Naive thymus-derived CD4-positive, alpha-beta T cell (primary cell): ENCODE measurements around the gene MYOM1. TPM values are rescaled to one million over a fixed set of nuclear protein-coding genes. Genes with fewer than 3 reads are reported as not detected.

Experiments used
- ATAC-seq: fragments of 150-1000 bp; cut with Tn5 transposase; 2 replicates; pipeline ENCODE4 v1.10.0; 2021; ENCODE audit warnings: mild to moderate bottlenecking, moderate library complexity
- CTCF ChIA-PET: fragments of 350-600 bp; sonication (Branson Sonifier 250); formaldehyde crosslinking; loops from one replicate; lab custom pipeline; 2021; ENCODE audit warnings: antibody characterized with exemption; lab: Charles Lee
- POLR2A ChIA-PET: fragments of 350-600 bp; sonication (Branson Sonifier 250); formaldehyde crosslinking; loops from one replicate; lab custom pipeline; 2021; ENCODE audit warnings: antibody characterized with exemption, inconsistent platforms; lab: Charles Lee
- DNase-seq, 9 donors: peaks; one replicate each; pipeline versions ENCODE4 v3.0.0 to v3.0.0-alpha.2; 2020 to 2022; ENCODE audit warnings: mixed read lengths in 1 of 9
- H3K27ac ChIP-seq: one replicate; pipeline ENCODE4 v1.7.0; 2013; ENCODE audit warnings: mild to moderate bottlenecking, low read depth, low read length, moderate library complexity
- H3K27me3 ChIP-seq, 2 donors: one replicate each; pipeline ENCODE4 v1.7.0; 2013; ENCODE audit warnings: low read length in 2 of 2, mild to moderate bottlenecking in 2 of 2, moderate library complexity in 2 of 2; ENCODE audit not compliant: control insufficient read depth in 2 of 2, insufficient read depth in 2 of 2
- H3K36me3 ChIP-seq, 3 experiments: 1 replicate in 2 of 3; 2 replicates in 1 of 3; pipeline ENCODE4 v1.7.0; 2013; ENCODE audit warnings: low read length in 3 of 3, mild to moderate bottlenecking in 3 of 3, moderate library complexity in 1 of 3; ENCODE audit not compliant: insufficient read depth in 3 of 3, control insufficient read depth in 2 of 3
- H3K4me1 ChIP-seq, 2 donors: one replicate each; pipeline ENCODE4 v1.7.0; 2013; ENCODE audit warnings: low read length in 2 of 2, mild to moderate bottlenecking in 2 of 2, moderate library complexity in 1 of 2; ENCODE audit not compliant: control insufficient read depth in 2 of 2, insufficient read depth in 2 of 2
- H3K4me3 ChIP-seq: 2 replicates; pipeline ENCODE4 v1.7.0; 2013; ENCODE audit warnings: mild to moderate bottlenecking, low read length
- H3K9me3 ChIP-seq, 3 experiments: 1 replicate in 2 of 3; 2 replicates in 1 of 3; pipeline ENCODE4 v1.7.0; 2013; ENCODE audit warnings: low read length in 3 of 3; ENCODE audit not compliant: control insufficient read depth in 2 of 3
- H3K27ac Mint-ChIP-seq, 9 donors: one replicate each; pipeline ENCODE4 v1.8.0; 2020 to 2022; ENCODE audit warnings: mixed read lengths in 9 of 9, mild to moderate bottlenecking in 8 of 9, moderate library complexity in 5 of 9, inconsistent platforms in 2 of 9
- H3K27me3 Mint-ChIP-seq, 5 donors: one replicate each; pipeline ENCODE4 v1.8.0; 2021 to 2022; ENCODE audit warnings: mixed read lengths in 5 of 5, mild to moderate bottlenecking in 1 of 5
- H3K36me3 Mint-ChIP-seq, 5 donors: one replicate each; pipeline ENCODE4 v1.8.0; 2020 to 2022; ENCODE audit warnings: mixed read lengths in 5 of 5, mild to moderate bottlenecking in 3 of 5, inconsistent platforms in 1 of 5
- H3K4me1 Mint-ChIP-seq, 7 donors: one replicate each; pipeline ENCODE4 v1.8.0; 2020 to 2022; ENCODE audit warnings: mixed read lengths in 7 of 7, mild to moderate bottlenecking in 3 of 7, inconsistent platforms in 1 of 7
- H3K4me3 Mint-ChIP-seq, 10 donors: one replicate each; pipeline ENCODE4 v1.8.0; 2020 to 2022; ENCODE audit warnings: mild to moderate bottlenecking in 10 of 10, mixed read lengths in 10 of 10, moderate library complexity in 6 of 10, inconsistent platforms in 2 of 10
- H3K9me3 Mint-ChIP-seq, 11 donors: one replicate each; pipeline ENCODE4 v1.8.0; 2020 to 2022; ENCODE audit warnings: mixed read lengths in 11 of 11, mild to moderate bottlenecking in 4 of 11, inconsistent platforms in 1 of 11, moderate library complexity in 1 of 11
- intact Hi-C, 2 donors: fragments of 100-400 bp; cut with micrococcal nuclease; formaldehyde crosslinking; loops; one replicate each; pipeline ENCODE4 v1.15.1; 2023
- polyA plus RNA-seq, 2 donors: library from polyadenylated mRNA; unstranded; fragments of 300-500 nt; fragmentation: Illumina TruSeq; gene quantifications; one replicate each; pipeline ENCODE4 v1.2.3, GENCODE V29; 2021
- total RNA-seq, 6 experiments: library from RNA in 5 of 6; stranded (reverse) in 5 of 6; gene quantifications; 1 replicate in 5 of 6; 2 replicates in 1 of 6; pipeline ENCODE4 v1.2.3 and lab custom pipeline; 2021 to 2026

MYOM1 gene
- total and polyA plus RNA-seq, 7 experiments from 2014 or later, result 0.83 to 6.7 (median 1.9) TPM

GRCh38 chr18:3236470-3236869, 16.7 kb upstream of the MYOM1 start:
- H3K36me3 Mint-ChIP-seq, result peaks cover 5 to 28% (median 14%) of the 10 kb centered on the region in 5 donors
- DNase-seq, result no peak
- POLR2A ChIA-PET, result interaction anchor here (2.4 kb wide), 1 partner anchor 10 kb away, joined by 8 read pairs; no protein-coding TSS in a partner anchor
- H3K4me3 Mint-ChIP-seq, result no peak overlapping the region
- no peak overlapping the region for H3K4me3 ChIP-seq
- H3K27me3 ChIP-seq, result no peaks in the 10 kb centered on the region
- no peak for ATAC-seq
- H3K9me3 ChIP-seq, result no peaks in the 10 kb centered on the region
- intact Hi-C loops, result no loop called here
- no peak overlapping the region for H3K27ac Mint-ChIP-seq
- H3K27me3 Mint-ChIP-seq, result no peaks in the 10 kb centered on the region
- CTCF ChIA-PET, result interaction anchor here (1.3 kb wide), 1 partner anchor 10 kb away, joined by 3 read pairs; no protein-coding TSS in a partner anchor
- H3K4me1 ChIP-seq, result no peaks in the 10 kb centered on the region
- H3K9me3 Mint-ChIP-seq, result peaks cover 0 to 13% (median 7%) of the 10 kb centered on the region in 11 donors
- no peak overlapping the region for H3K27ac ChIP-seq
- H3K4me1 Mint-ChIP-seq, result peaks cover 3 to 10% (median 9%) of the 10 kb centered on the region in 7 donors
- no peaks in the 10 kb centered on the region for H3K36me3 ChIP-seq

DNA sequence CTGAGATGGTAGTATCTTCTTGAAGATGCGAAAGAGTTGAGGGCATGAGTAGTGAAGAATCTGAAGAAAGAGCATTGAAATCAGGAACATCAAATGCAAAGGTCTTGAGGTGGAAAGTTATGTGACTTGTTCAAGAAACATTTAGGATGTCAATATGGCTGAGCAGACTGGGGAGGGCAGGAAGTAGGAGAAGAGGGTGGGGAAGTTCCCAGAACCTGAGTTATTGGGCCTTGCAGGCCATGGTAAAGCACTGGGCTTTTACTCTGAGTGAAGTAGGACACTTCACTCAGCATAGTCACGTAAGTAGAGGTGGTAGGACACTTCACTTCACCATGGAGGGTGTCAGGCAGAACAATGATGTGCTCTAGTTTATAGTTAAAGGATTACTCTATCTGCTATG, 16.1 kb upstream of the MYOM1 start:
- intact Hi-C loops, result no loop called here
- Histone ChIP-seq H3K27ac (no peak overlapping the region), H3K27me3 (no peaks in the 10 kb centered on the region), H3K4me1 (no peaks in the 10 kb centered on the region), H3K4me3 (no peak overlapping the region), H3K9me3 (no peaks in the 10 kb centered on the region), H3K36me3 (no peaks in the 10 kb centered on the region)
- ATAC-seq, result no peak
- CTCF ChIA-PET, result no interaction called here
- no peaks in the 10 kb centered on the region for H3K27me3 Mint-ChIP-seq
- H3K4me3 Mint-ChIP-seq, result no peak overlapping the region
- peaks cover 4 to 28% (median 14%) of the 10 kb centered on the region in 5 donors for H3K36me3 Mint-ChIP-seq
- peaks cover 3 to 13% (median 9%) of the 10 kb centered on the region in 7 donors for H3K4me1 Mint-ChIP-seq
- no peak for DNase-seq
- peaks cover 0 to 8% (median 4%) of the 10 kb centered on the region in 11 donors for H3K9me3 Mint-ChIP-seq
- H3K27ac Mint-ChIP-seq, result no peak overlapping the region
- POLR2A ChIA-PET, result interaction anchor here (2.4 kb wide), 1 partner anchor 10 kb away, joined by 8 read pairs; no protein-coding TSS in a partner anchor

GRCh38 chr18:3234457-3234856, 14.7 kb upstream of the MYOM1 start:
- Histone ChIP-seq H3K9me3 (no peaks in the 10 kb centered on the region), H3K27me3 (no peaks in the 10 kb centered on the region), H3K4me3 (no peak overlapping the region), H3K27ac (no peak overlapping the region), H3K4me1 (no peaks in the 10 kb centered on the region), H3K36me3 (no peaks in the 10 kb centered on the region)
- no peaks in the 10 kb centered on the region for H3K27me3 Mint-ChIP-seq
- H3K27ac Mint-ChIP-seq, result no peak overlapping the region
- intact Hi-C loops, result no loop called here
- CTCF ChIA-PET, result interaction anchor here (0.9 kb wide), 1 partner anchor 280 kb away, joined by 3 read pairs; no protein-coding TSS in a partner anchor
- peaks cover 4 to 25% (median 8%) of the 10 kb centered on the region in 5 donors for H3K36me3 Mint-ChIP-seq
- no peak for DNase-seq
- peaks cover 5 to 14% (median 9%) of the 10 kb centered on the region in 7 donors for H3K4me1 Mint-ChIP-seq
- peaks cover 0 to 5% (median 0%) of the 10 kb centered on the region in 11 donors for H3K9me3 Mint-ChIP-seq
- ATAC-seq, result no peak
- no peak overlapping the region for H3K4me3 Mint-ChIP-seq
- POLR2A ChIA-PET, result interaction anchor here (1.2 kb wide), 1 partner anchor 14 kb away, joined by 5 read pairs; no protein-coding TSS in a partner anchor

GRCh38 chr18:3233433-3234168, 13.8 kb upstream of the MYOM1 start:
- DNase-seq, result no peak
- peaks cover 0 to 6% (median 2%) of the 10 kb centered on the region in 7 donors for H3K4me1 Mint-ChIP-seq
- no peaks in the 10 kb centered on the region for H3K27me3 Mint-ChIP-seq

GRCh38 chr18:3233004-3233403, 13.2 kb upstream of the MYOM1 start:
- no peaks in the 10 kb centered on the region for H3K27me3 ChIP-seq
- H3K27ac ChIP-seq, result no peak overlapping the region
- Mint-ChIP-seq H3K36me3 (peaks cover 0 to 27% (median 8%) of the 10 kb centered on the region in 5 donors), H3K27ac (no peak overlapping the region), H3K4me1 (peaks cover 0 to 5% (median 0%) of the 10 kb centered on the region in 7 donors), H3K9me3 (no peaks in the 10 kb centered on the region), H3K4me3 (no peak overlapping the region), H3K27me3 (no peaks in the 10 kb centered on the region)
- ChIA-PET CTCF (interaction anchor here (0.7 kb wide), 1 partner anchor 13 kb away, joined by 3 read pairs; no protein-coding TSS in a partner anchor), POLR2A (no interaction called here)
- H3K9me3 ChIP-seq, result no peaks in the 10 kb centered on the region
- H3K4me3 ChIP-seq, result no peak overlapping the region
- no peak for ATAC-seq
- H3K36me3 ChIP-seq, result no peaks in the 10 kb centered on the region
- no peak for DNase-seq
- H3K4me1 ChIP-seq, result no peaks in the 10 kb centered on the region
- intact Hi-C loops, result no loop called here

More at GRCh38 chr18:3233433-3234168, 13.8 kb upstream of the MYOM1 start:
- Mint-ChIP-seq H3K27ac (no peak overlapping the region), H3K4me3 (no peak overlapping the region), H3K9me3 (peaks cover 0 to 1% (median 0%) of the 10 kb centered on the region in 11 donors), H3K36me3 (peaks cover 0 to 26% (median 8%) of the 10 kb centered on the region in 5 donors)
- H3K27me3 ChIP-seq, result no peaks in the 10 kb centered on the region
- H3K4me3 ChIP-seq, result no peak overlapping the region
- POLR2A ChIA-PET, result interaction anchor here (1.2 kb wide), 1 partner anchor 15 kb away, joined by 5 read pairs; no protein-coding TSS in a partner anchor
- no peak overlapping the region for H3K27ac ChIP-seq
- no peaks in the 10 kb centered on the region for H3K4me1 ChIP-seq
- H3K36me3 ChIP-seq, result no peaks in the 10 kb centered on the region
- no peaks in the 10 kb centered on the region for H3K9me3 ChIP-seq
- CTCF ChIA-PET, result interaction anchor here (0.6 to 0.9 kb wide), 3 partner anchors 12 to 279 kb away, joined by 3 read pairs; no protein-coding TSS in a partner anchor
- intact Hi-C loops, result no loop called here
- ATAC-seq, result no peak

DNA sequence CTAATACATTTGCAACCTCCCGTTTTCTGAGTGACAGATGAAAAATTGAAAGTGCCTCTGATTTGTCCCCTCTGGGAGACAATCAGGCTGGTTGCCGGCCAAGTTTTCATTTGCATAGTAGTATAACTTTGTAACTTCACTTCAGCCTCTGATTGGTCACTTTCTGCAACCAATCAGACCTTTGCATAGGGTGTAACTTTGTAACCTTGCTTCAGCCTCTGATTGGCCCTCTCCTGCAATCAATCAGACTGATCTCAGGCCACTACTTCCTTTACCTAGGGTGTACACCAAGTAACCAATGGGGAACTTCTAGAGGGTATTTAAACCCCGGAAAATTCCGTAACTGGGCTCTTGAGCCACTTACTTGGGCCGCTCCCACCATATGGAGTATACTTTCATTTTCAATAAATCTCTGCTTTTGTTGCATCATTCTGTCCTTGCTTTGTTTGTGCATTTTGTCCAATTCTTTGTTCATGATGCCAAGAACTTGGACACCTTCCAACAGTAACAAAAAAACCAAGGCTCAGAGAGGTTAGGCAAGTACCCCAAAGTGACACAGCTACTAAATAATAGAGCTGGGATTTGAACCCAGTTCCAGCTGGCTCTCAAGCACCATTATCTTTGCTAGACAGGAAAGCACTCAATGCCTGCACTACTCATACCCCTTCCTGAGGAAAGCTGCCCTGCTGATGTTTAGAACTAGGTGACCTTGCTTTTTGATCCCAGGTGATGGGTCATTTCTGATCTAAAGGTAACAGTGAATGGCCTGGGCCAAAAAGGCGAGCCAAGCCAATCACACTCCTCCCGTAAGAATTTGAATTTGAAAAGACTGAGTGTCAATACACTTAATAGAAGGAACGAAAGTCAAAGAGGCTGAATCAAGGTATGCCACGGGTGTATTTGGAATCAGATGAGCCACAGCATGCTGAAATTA, 10.9 kb upstream of the MYOM1 start:
- Histone ChIP-seq H3K9me3 (no peaks in the 10 kb centered on the region), H3K4me3 (no peak overlapping the region), H3K27me3 (no peaks in the 10 kb centered on the region), H3K36me3 (no peaks in the 10 kb centered on the region), H3K27ac (no peak overlapping the region), H3K4me1 (no peaks in the 10 kb centered on the region)
- Mint-ChIP-seq H3K27ac (no peak overlapping the region), H3K9me3 (no peaks in the 10 kb centered on the region), H3K4me1 (peaks cover 0 to 5% (median 0%) of the 10 kb centered on the region in 7 donors), H3K36me3 (peaks cover 0 to 27% (median 11%) of the 10 kb centered on the region in 5 donors), H3K27me3 (no peaks in the 10 kb centered on the region), H3K4me3 (no peak overlapping the region)
- CTCF ChIA-PET, result no interaction called here
- POLR2A ChIA-PET, result no interaction called here
- intact Hi-C loops, result no loop called here
- no peak for ATAC-seq
- DNase-seq, result no peak
